Suppressor macrophage treated with lipopolysaccharide for 1 hour (primary cell): ENCODE measurements around the gene HSD17B11.
A peak's percentile ranks its signal among the peaks of the same experiment; 100 is the strongest.
"Not testable (repeated sequence)": the region's sequence is repeated elsewhere in the genome, so short reads cannot be mapped to it uniquely, and the experiment has no call there.

Experiments
- DNase-seq, 3 donors: peaks; one replicate each; pipeline ENCODE4 v3.0.0-alpha.2; 2020 to 2022

The HSD17B11 gene

GRCh38 chr4:87403732-87404131 is 12.7 kb upstream of the HSD17B11 start:
- DNase-seq, result not testable (repeated sequence)

GRCh38 chr4:87399954-87400353 is 9.0 kb upstream of the HSD17B11 start:
- DNase-seq, result no peak

GRCh38 chr4:87399148-87399547 is 8.2 kb upstream of the HSD17B11 start:
- DNase-seq, result no peak

GRCh38 chr4:87395851-87396250 is 4.9 kb upstream of the HSD17B11 start:
- not testable (repeated sequence) for DNase-seq

- DNase-seq, result not testable (repeated sequence)
Observed at GRCh38 chr4:87395073-87395472, 4.1 kb upstream of the HSD17B11 start.

GRCh38 chr4:87392183-87392582 is 1.2 kb upstream of the HSD17B11 start:
- no peak for DNase-seq

GRCh38 chr4:87391576-87392054 is 627 bp upstream of the HSD17B11 start:
- DNase-seq, result no peak

GRCh38 chr4:87390551-87390890 is 467 bp downstream of the HSD17B11 start:
- DNase-seq, result no peak

- DNase-seq, result not testable (repeated sequence)
Observed at GRCh38 chr4:87390055-87390454, 933 bp downstream of the HSD17B11 start.

- peak; percentile 50 to 70 (median 56) for DNase-seq
Observed at GRCh38 chr4:87388901-87389300, 2.1 kb downstream of the HSD17B11 start.

- DNase-seq, result no peak
Observed at GRCh38 chr4:87387237-87387636, 3.8 kb downstream of the HSD17B11 start.

- not testable (repeated sequence) for DNase-seq
Observed at GRCh38 chr4:87384466-87385132, 6.4 kb downstream of the HSD17B11 start.

- no peak for DNase-seq
Observed at GRCh38 chr4:87382931-87383330, 8.1 kb downstream of the HSD17B11 start.

GRCh38 chr4:87382116-87382515 is 8.9 kb downstream of the HSD17B11 start:
- DNase-seq, result no peak

- no peak for DNase-seq
Observed at GRCh38 chr4:87377816-87378215, 13.2 kb downstream of the HSD17B11 start.

GRCh38 chr4:87375719-87376291 is 15.2 kb downstream of the HSD17B11 start:
- peak; percentile 67 to 76 (median 76) for DNase-seq

GRCh38 chr4:87370068-87370467 is 20.9 kb downstream of the HSD17B11 start:
- DNase-seq, result no peak

- no peak for DNase-seq
Observed at GRCh38 chr4:87366521-87367162, 24.3 kb downstream of the HSD17B11 start.

- no peak for DNase-seq
Observed at GRCh38 chr4:87365348-87365747, 25.6 kb downstream of the HSD17B11 start.

GRCh38 chr4:87363552-87363951 is 27.4 kb downstream of the HSD17B11 start:
- no peak for DNase-seq

- DNase-seq, result no peak
Observed at GRCh38 chr4:87360338-87360935, 30.6 kb downstream of the HSD17B11 start.

GRCh38 chr4:87359258-87359657 is 31.7 kb downstream of the HSD17B11 start:
- DNase-seq, result no peak

- DNase-seq, result no peak
Observed at GRCh38 chr4:87356832-87357526, 34.0 kb downstream of the HSD17B11 start.
